HepG2 (cell line): ENCODE data around the gene TBCCD1. TPM values are rescaled to one million over a fixed set of nuclear protein-coding genes. Genes with fewer than 3 reads are reported as not detected.

Source experiments
- GTF2F1 ChIP-seq: fragments of 150-350 bp; IDR thresholded peaks from 2 replicates; pipeline ENCODE4 v1.6.1; 2014; ENCODE audit warnings: low read length
- HOXA3 ChIP-seq: sonication (generic); formaldehyde crosslinking; IDR thresholded peaks from 2 replicates; pipeline ENCODE4 v1.5.0; 2020; ENCODE audit warnings: missing genetic modification reagents
- PRMT3 ChIP-seq: sonication (generic); formaldehyde crosslinking; IDR thresholded peaks from 2 replicates; pipeline ENCODE4 v1.8.1; 2022; ENCODE audit warnings: low read depth, mild to moderate bottlenecking, moderate library complexity, missing genetic modification reagents, borderline replicate concordance
- REPIN1 ChIP-seq: sonication (generic); formaldehyde crosslinking; IDR thresholded peaks from 2 replicates; pipeline ENCODE4 v1.8.0; 2022; ENCODE audit warnings: missing genetic modification reagents, low read depth, mild to moderate bottlenecking, borderline replicate concordance
- SIN3A ChIP-seq: IDR thresholded peaks from 2 replicates; pipeline ENCODE4 v1.6.1; 2011; ENCODE audit warnings: low read depth, mild to moderate bottlenecking, control low read depth, low read length, borderline replicate concordance
- SMAD1 ChIP-seq: sonication (generic); formaldehyde crosslinking; IDR thresholded peaks from 2 replicates; pipeline ENCODE4 v1.4.0; 2020; ENCODE audit warnings: missing genetic modification reagents, low read depth, mild to moderate bottlenecking, borderline replicate concordance
- SP1 ChIP-seq, 2 experiments: fragments of 450-650 bp in 1 of 2; sonication (generic) in 1 of 2; formaldehyde crosslinking in 1 of 2; IDR thresholded peaks; 2 replicates each; pipeline versions ENCODE4 v1.4.0 to v1.6.1; 2016 to 2020; ENCODE audit warnings: missing genetic modification reagents in 1 of 2
- SYNCRIP ChIP-seq: fragments of 200-400 bp; formaldehyde crosslinking; IDR thresholded peaks from 2 replicates; pipeline ENCODE4 v1.6.1; 2018; ENCODE audit warnings: mild to moderate bottlenecking, low read depth, low read length; ENCODE audit not compliant: insufficient read depth
- TAF1 ChIP-seq: sonication (generic); formaldehyde crosslinking; IDR thresholded peaks from 2 replicates; pipeline ENCODE4 v1.4.0; 2020; ENCODE audit warnings: missing genetic modification reagents
- TARDBP ChIP-seq: sonication (generic); formaldehyde crosslinking; IDR thresholded peaks from 2 replicates; pipeline ENCODE4 v1.8.0; 2022; ENCODE audit warnings: mild to moderate bottlenecking, missing genetic modification reagents
- TOPORS ChIP-seq: sonication (generic); formaldehyde crosslinking; IDR thresholded peaks from 2 replicates; pipeline ENCODE4 v1.8.0; 2023; ENCODE audit warnings: mild to moderate bottlenecking, missing genetic modification reagents
- U2AF2 ChIP-seq: fragments of 200-400 bp; formaldehyde crosslinking; IDR thresholded peaks from 2 replicates; pipeline ENCODE4 v1.6.1; 2017; ENCODE audit warnings: low read depth, mild to moderate bottlenecking, low read length
- ZBTB8A ChIP-seq: sonication (generic); formaldehyde crosslinking; IDR thresholded peaks from 2 replicates; pipeline ENCODE4 v1.4.0; 2020; ENCODE audit warnings: mild to moderate bottlenecking, low read depth, missing genetic modification reagents, borderline replicate concordance
- ZNF230 ChIP-seq: sonication (generic); formaldehyde crosslinking; IDR thresholded peaks from 2 replicates; pipeline ENCODE4 v1.4.0; 2020; ENCODE audit warnings: mild to moderate bottlenecking, missing genetic modification reagents
- ZNF256 ChIP-seq: sonication (generic); formaldehyde crosslinking; conservative IDR thresholded peaks from 2 replicates; pipeline ENCODE4 v1.4.0; 2020; ENCODE audit warnings: missing genetic modification reagents
- ZNF274 ChIP-seq: sonication (generic); formaldehyde crosslinking; IDR thresholded peaks from 2 replicates; pipeline ENCODE4 v1.5.1; 2020; ENCODE audit warnings: mild to moderate bottlenecking, missing genetic modification reagents
- ZNF3 ChIP-seq: IDR thresholded peaks from 2 replicates; pipeline ENCODE4 v1.7.0; 2017; ENCODE audit warnings: inconsistent platforms
- ZNF317 ChIP-seq: sonication (generic); formaldehyde crosslinking; IDR thresholded peaks from 2 replicates; pipeline ENCODE4 v1.5.0; 2020; ENCODE audit warnings: mild to moderate bottlenecking, missing genetic modification reagents
- ZNF33B ChIP-seq: sonication (generic); formaldehyde crosslinking; IDR thresholded peaks from 2 replicates; pipeline ENCODE4 v1.5.1; 2020; ENCODE audit warnings: mild to moderate bottlenecking, missing genetic modification reagents
- ZNF746 ChIP-seq: sonication (generic); formaldehyde crosslinking; IDR thresholded peaks from 2 replicates; pipeline ENCODE4 v1.8.0; 2022; ENCODE audit warnings: mild to moderate bottlenecking, missing genetic modification reagents
- polyA plus RNA-seq, 8 experiments: library from polyadenylated mRNA; depleted of rRNA in 3 of 8; stranded (reverse) in 7 of 8; unstranded in 1 of 8; fragments of >200 nt; fragmentation: Illumina TruSeq in 4 of 8; extraction: Trizol in 4 of 8; gene quantifications; 2 replicates each; pipeline versions ENCODE4 v1.2.1 to v1.2.3, GENCODE V29; 2011 to 2016; ENCODE audit warnings: low read depth in 4 of 8, missing spikeins in 1 of 8, mixed read lengths in 1 of 8; ENCODE audit not compliant: insufficient read depth in 1 of 8
- total RNA-seq, 5 experiments: library from RNA; depleted of rRNA; stranded (reverse); fragments of >200 nt; fragmentation: Illumina TruSeq; extraction: Trizol; gene quantifications; 2 replicates each; pipeline ENCODE4 v1.2.3, GENCODE V29; 2016; ENCODE audit warnings: low read depth in 1 of 5
- TF ChIP-seq, protein P1 (sequence below): sonication (generic); formaldehyde crosslinking; IDR thresholded peaks from 2 replicates; pipeline ENCODE4 v1.4.0; 2020; ENCODE audit warnings: missing genetic modification reagents
- TF ChIP-seq, protein P2 (sequence below): sonication (generic); formaldehyde crosslinking; IDR thresholded peaks from 2 replicates; pipeline ENCODE4 v1.8.0; 2022; ENCODE audit warnings: missing genetic modification reagents, mild to moderate bottlenecking, moderate library complexity, borderline replicate concordance
- TF ChIP-seq, protein P3 (sequence below): sonication (generic); formaldehyde crosslinking; IDR thresholded peaks from 2 replicates; pipeline ENCODE4 v1.5.1; 2020; ENCODE audit warnings: mild to moderate bottlenecking, missing genetic modification reagents, borderline replicate concordance

Gene TBCCD1
- total and polyA plus RNA-seq, 2 of the 13 experiments (the other 11 are each of a cell fraction or from before 2014, with no cell fraction given), result 13.6 to 16.2 TPM

DNA sequence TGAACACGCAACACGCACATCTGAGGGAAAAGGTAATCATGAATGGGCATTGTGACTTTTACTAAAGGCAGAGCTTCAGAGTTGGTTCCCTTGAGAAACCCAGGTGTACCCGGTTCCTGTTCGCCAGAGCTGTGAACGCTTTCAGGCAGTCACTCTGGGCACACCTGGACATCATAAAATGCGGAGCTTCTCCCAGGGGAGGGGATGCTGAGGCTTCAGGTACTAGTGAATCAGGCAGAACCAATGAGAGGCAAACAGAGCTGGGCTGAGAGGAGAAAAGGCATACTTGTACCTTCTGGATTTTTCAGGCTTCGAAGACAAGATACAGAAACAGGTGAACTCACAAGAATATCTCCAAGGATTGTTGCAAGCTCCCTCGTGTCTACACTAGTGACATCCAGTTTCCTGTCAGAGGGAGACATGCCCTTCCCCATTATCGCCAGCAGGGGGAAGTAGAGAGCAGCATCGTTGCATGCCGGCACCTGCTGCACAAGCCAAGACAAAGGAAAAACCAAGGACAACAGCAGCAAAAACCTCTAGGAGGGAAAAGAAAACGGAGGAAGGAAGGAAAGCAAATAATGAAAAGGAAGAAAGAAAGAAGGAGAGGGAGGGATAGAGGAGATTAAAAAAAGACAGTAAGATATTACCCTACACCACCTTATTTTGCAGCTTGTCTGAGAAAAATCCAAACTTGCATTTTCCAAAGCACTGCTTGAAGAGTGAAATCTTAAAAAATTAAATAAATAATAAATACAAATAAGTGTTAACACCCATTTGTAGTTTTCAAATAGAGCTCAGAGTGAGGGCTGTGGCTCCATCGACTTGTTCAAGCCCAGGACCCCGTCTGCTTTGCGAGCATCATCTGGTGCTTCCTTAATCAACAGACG lies 47.7 kb upstream of the TBCCD1 start (continued):
- TF ChIP-seq SMAD1, result no peak
- no peak for TF ChIP-seq SP1 (IDR thresholded peaks at IDR 0.05)
- no peak for TF ChIP-seq SP1 (CRISPR knock-in tag; IDR thresholded peaks at IDR 0.05)
- TF ChIP-seq ZNF274, result 0 out of 2 replicates have a peak, but pooled peaks have one; percentile 28
- no peak for TF ChIP-seq REPIN1
- no peak; the same call in 1 of the 2 replicates for TF ChIP-seq ZNF230 (CRISPR knock-in tag)
- peak; percentile 79; the same call in 1 of the 2 replicates for TF ChIP-seq ZBTB8A
- TF ChIP-seq SIN3A, result 0 out of 2 replicates have a peak, but pooled peaks have one; percentile 46
- TF ChIP-seq TAF1 (CRISPR knock-in tag), result peak; percentile 8; the same call in 1 of the 2 replicates
- 0 out of 2 replicates have a peak, but pooled peaks have one; percentile 64 for TF ChIP-seq ZNF746 (CRISPR knock-in tag)
- no peak for TF ChIP-seq PRMT3 (CRISPR knock-in tag)
- 0 out of 2 replicates have a peak, but pooled peaks have one; percentile 8 for TF ChIP-seq ZNF317 (CRISPR knock-in tag)
- TF ChIP-seq ZNF33B (CRISPR knock-in tag), result no peak
- TF ChIP-seq HOXA3 (CRISPR knock-in tag), result no peak
- TF ChIP-seq TARDBP (CRISPR knock-in tag), result peak; percentile 82
- no peak for TF ChIP-seq TOPORS
- TF ChIP-seq U2AF2, result 0 out of 2 replicates have a peak, but pooled peaks have one; percentile 70
- TF ChIP-seq ZNF256 (CRISPR knock-in tag), result no peak
- TF ChIP-seq, protein P1, sequence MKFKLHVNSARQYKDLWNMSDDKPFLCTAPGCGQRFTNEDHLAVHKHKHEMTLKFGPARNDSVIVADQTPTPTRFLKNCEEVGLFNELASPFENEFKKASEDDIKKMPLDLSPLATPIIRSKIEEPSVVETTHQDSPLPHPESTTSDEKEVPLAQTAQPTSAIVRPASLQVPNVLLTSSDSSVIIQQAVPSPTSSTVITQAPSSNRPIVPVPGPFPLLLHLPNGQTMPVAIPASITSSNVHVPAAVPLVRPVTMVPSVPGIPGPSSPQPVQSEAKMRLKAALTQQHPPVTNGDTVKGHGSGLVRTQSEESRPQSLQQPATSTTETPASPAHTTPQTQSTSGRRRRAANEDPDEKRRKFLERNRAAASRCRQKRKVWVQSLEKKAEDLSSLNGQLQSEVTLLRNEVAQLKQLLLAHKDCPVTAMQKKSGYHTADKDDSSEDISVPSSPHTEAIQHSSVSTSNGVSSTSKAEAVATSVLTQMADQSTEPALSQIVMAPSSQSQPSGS, result no peak; the same call in 1 of the 2 replicates
- TF ChIP-seq, protein P2, sequence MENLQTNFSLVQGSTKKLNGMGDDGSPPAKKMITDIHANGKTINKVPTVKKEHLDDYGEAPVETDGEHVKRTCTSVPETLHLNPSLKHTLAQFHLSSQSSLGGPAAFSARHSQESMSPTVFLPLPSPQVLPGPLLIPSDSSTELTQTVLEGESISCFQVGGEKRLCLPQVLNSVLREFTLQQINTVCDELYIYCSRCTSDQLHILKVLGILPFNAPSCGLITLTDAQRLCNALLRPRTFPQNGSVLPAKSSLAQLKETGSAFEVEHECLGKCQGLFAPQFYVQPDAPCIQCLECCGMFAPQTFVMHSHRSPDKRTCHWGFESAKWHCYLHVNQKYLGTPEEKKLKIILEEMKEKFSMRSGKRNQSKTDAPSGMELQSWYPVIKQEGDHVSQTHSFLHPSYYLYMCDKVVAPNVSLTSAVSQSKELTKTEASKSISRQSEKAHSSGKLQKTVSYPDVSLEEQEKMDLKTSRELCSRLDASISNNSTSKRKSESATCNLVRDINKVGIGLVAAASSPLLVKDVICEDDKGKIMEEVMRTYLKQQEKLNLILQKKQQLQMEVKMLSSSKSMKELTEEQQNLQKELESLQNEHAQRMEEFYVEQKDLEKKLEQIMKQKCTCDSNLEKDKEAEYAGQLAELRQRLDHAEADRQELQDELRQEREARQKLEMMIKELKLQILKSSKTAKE (CRISPR knock-in tag), result 0 out of 2 replicates have a peak, but pooled peaks have one; percentile 30
- TF ChIP-seq, protein P3, sequence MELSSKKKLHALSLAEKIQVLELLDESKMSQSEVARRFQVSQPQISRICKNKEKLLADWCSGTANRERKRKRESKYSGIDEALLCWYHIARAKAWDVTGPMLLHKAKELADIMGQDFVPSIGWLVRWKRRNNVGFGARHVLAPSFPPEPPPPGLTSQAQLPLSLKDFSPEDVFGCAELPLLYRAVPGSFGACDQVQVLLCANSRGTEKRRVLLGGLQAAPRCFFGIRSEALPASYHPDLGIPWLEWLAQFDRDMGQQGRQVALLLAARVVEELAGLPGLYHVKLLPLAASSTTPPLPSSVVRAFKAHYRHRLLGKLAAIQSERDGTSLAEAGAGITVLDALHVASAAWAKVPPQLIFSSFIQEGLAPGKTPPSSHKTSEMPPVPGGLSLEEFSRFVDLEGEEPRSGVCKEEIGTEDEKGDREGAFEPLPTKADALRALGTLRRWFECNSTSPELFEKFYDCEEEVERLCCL (CRISPR knock-in tag), result no peak
- no peak for TF ChIP-seq GTF2F1
- no peak for TF ChIP-seq SYNCRIP
- no peak for TF ChIP-seq ZNF3 (CRISPR knock-in tag)
